ENCODE measurements around the gene PPIL1. TPM values are rescaled to one million over a fixed set of nuclear protein-coding genes. Genes with fewer than 3 reads are reported as not detected.
A peak's percentile ranks its signal among the peaks of the same experiment; 100 is the strongest.

The PPIL1 gene
- total and polyA plus RNA-seq, 2 experiments from 2014 or later: 37.0 to 133 TPM

GRCh38 chr6:36865835-36866234 is 8.8 kb downstream of the PPIL1 start:
- Histone ChIP-seq H3K9me3 (ENCODE audit: low read depth) (no peaks in the 10 kb centered on the region), H3K4me3 (no peak overlapping the region), H3K36me3 (peaks cover 3% of the 10 kb centered on the region), H3K4me1 (ENCODE audit: low read depth) (peaks cover 60% of the 10 kb centered on the region), H3K27ac (no peak overlapping the region), H3K27me3 (no peaks in the 10 kb centered on the region)
- TF ChIP-seq CTCF (IDR thresholded peaks at IDR 0.05; ENCODE audit: low read depth, low read length): no peak
- DNase-seq (ENCODE audit: low read depth in 1 of 2, low spot score in 1 of 2): no peak

GRCh38 chr6:36863670-36864540 is 10.7 kb downstream of the PPIL1 start:
- Histone ChIP-seq H3K9me3 (ENCODE audit: low read depth) (no peaks in the 10 kb centered on the region), H3K4me1 (ENCODE audit: low read depth) (peaks cover 57% of the 10 kb centered on the region), H3K27ac (peak overlapping the region; percentile 42), H3K27me3 (no peaks in the 10 kb centered on the region), H3K36me3 (peaks cover 3% of the 10 kb centered on the region), H3K4me3 (no peak overlapping the region)
- TF ChIP-seq CTCF (IDR thresholded peaks at IDR 0.05; ENCODE audit: low read depth, low read length): no peak
- DNase-seq (ENCODE audit: low read depth in 1 of 2, low spot score in 1 of 2): no peak

GRCh38 chr6:36862848-36863382 is 11.7 kb downstream of the PPIL1 start:
- H3K4me3 ChIP-seq: no peak overlapping the region
- no peak for DNase-seq (ENCODE audit: low read depth in 1 of 2, low spot score in 1 of 2)
- H3K4me1 ChIP-seq (ENCODE audit: low read depth): peaks cover 47% of the 10 kb centered on the region
- H3K9me3 ChIP-seq (ENCODE audit: low read depth): no peaks in the 10 kb centered on the region
- H3K27ac ChIP-seq: peak overlapping the region; percentile 42
- peaks cover 5% of the 10 kb centered on the region for H3K36me3 ChIP-seq
- no peaks in the 10 kb centered on the region for H3K27me3 ChIP-seq
- no peak for TF ChIP-seq CTCF (IDR thresholded peaks at IDR 0.05; ENCODE audit: low read depth, low read length)

GRCh38 chr6:36862164-36862847 is 12.3 kb downstream of the PPIL1 start:
- no peak for TF ChIP-seq CTCF (IDR thresholded peaks at IDR 0.05; ENCODE audit: low read depth, low read length)
- H3K4me1 ChIP-seq (ENCODE audit: low read depth): peaks cover 43% of the 10 kb centered on the region
- no peak for DNase-seq (ENCODE audit: low read depth in 1 of 2, low spot score in 1 of 2)
- no peaks in the 10 kb centered on the region for H3K9me3 ChIP-seq (ENCODE audit: low read depth)
- peaks cover 7% of the 10 kb centered on the region for H3K36me3 ChIP-seq
- H3K27me3 ChIP-seq: no peaks in the 10 kb centered on the region
- peak overlapping the region; percentile 42 for H3K27ac ChIP-seq
- H3K4me3 ChIP-seq: no peak overlapping the region

- TF ChIP-seq CTCF (IDR thresholded peaks at IDR 0.05; ENCODE audit: low read depth, low read length): no peak
- no peak overlapping the region for H3K27ac ChIP-seq
- no peak for DNase-seq (ENCODE audit: low read depth in 1 of 2, low spot score in 1 of 2)
- H3K9me3 ChIP-seq (ENCODE audit: low read depth): no peaks in the 10 kb centered on the region
- no peaks in the 10 kb centered on the region for H3K27me3 ChIP-seq
- H3K4me3 ChIP-seq: no peak overlapping the region
- H3K4me1 ChIP-seq (ENCODE audit: low read depth): peaks cover 29% of the 10 kb centered on the region
- H3K36me3 ChIP-seq: peaks cover 7% of the 10 kb centered on the region
These were observed 14.5 kb downstream of the PPIL1 start for GRCh38 chr6:36860126-36860525.

All from cardiac muscle cell (in vitro differentiated cells and primary cell).